ENCODE measurements around the gene ZNF214.
"Not testable (repeated sequence)": the region's sequence is repeated elsewhere in the genome, so short reads cannot be mapped to it uniquely, and the experiment has no call there.

The ZNF214 gene

DNA sequence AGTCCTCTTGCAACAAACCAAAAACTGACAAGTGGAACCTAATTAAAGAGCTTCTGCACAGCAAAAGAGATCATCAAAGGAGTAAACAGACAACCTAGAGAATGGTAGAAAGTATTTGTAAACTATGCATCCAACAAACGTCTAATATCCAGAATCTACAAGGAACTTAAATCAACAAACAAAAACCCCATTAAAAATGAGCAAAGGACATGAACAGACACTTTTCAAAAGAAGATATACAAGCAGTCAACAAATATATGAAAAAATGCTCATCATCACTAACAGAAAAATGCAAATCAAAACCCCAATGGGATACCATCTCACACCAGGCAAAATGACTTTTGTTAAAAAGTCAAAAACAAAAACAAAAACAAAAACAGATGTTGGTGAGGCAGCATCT, 33.7 kb downstream of the ZNF214 start:
- no peak for DNase-seq

DNA sequence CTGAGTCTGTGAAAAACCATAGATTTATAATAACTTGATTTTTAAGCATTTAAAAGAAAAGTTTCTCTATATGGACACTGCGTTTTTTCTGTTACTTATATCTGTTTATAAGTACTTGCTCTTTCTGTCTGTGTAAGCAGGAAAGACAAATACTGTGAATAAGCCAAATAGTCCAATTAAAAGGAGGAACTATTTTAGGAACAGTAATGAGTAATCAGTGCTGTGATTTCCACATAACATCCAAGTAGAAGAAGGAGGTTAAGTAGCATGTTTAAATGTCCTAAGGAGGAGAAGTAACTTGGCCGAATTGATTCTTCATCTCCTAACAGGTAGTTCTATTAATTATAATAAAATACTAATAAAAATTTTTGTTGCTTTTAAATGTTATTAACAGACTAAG, 40.8 kb downstream of the ZNF214 start:
- DNase-seq, result no peak

DNA sequence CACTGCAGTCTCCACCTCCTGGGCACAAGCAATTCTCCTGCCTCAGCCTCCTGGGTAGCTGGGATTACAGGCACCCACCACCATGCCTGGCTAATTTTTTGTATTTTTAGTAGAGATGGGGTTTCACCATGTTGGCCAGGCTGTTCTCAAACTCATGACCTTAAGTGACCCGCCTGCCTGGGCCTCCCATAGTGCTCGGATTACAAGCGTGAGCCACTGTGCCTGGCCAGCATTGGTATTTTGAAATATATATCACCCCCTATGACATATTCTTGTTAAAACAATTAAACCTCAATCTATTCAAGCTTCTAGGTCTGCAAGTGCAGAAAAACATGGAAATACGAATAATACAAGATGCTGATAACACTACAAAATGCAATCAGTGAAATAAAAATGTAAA, 50.3 kb downstream of the ZNF214 start:
- peak; percentile 18 for DNase-seq

DNA sequence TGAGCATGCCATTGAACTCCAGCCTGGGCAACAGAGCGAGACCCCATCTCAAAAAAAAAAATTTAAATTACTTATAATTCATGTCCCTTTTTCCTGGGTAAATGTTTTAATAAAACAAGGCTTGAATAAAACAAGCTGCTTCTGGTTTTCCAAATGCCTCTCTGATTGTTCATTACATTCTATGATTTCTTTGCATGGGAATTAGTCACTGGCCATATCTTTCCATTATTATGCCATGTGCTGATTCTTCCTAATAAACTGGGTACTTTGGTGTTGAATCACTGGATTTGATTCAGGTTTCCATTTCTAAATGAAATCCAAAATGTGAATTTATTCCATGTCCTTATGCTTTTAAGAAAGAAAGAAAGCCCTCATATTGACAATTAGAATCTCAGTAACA, 51.3 kb downstream of the ZNF214 start:
- DNase-seq, result peak; percentile 55

DNA sequence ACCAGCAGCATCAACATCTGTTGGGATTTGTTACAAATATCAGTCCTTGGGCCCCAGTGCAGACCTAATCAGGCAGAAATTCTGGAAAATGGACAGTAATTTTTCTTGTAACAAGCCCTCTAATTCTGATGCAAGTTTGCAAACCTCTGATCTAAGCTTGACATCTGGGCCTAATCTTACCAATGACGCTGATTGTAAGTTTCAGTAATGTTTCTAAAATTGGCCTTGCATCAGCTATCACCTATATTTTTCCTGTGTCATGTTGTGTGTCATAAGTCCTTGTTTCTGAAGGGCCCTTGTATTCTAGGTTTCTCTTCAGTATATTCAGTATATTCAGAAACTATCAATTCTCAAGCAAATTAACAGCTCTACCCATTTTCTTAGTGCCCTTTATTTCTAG, 57.5 kb downstream of the ZNF214 start:
- peak; percentile 8 for DNase-seq

DNA sequence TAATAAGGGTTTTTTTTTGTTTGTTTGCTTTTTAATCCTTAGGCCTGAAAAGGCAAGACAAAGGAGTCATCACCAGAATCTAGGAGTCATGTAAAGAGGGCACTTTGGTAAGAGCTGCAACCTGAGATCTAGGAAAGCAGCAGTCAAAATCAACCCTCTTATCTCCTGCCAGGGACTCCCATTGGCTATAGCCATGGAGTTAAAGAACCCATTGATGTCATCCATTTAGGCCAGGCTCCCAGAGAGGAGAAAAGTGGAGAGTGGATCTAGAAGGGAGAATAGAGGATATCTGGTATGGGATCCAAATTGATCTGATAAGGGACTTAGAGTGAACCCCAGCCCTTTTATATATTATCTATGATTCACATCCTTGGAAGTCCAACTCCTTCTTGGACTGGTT, 58.0 kb downstream of the ZNF214 start:
- no peak for DNase-seq

DNA sequence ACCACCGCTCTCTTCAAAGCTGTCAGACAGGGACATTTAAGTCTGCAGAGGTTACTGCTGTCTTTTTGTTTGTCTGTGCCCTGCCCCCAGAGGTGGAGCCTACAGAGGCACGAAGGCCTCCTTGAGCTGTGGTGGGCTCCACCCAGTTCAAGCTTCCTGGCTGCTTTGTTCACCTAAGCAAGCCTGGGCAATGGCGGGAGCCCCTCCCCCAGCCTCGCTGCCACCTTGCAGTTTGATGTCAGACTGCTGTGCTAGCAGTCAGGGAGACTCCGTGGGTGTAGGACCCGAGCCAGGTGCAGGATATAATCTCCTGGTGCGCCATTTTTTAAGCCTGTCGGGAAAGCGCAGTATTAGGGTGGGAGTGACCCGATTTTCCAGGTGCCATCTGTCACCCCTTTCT, 65.9 kb downstream of the ZNF214 start:
- DNase-seq, result not testable (repeated sequence)

All from fibroblast of upper back skin (primary cell).